Endothelial cell of umbilical vein (primary cell): ENCODE data around the gene FZD10. TPM values are rescaled to one million over a fixed set of nuclear protein-coding genes. Genes with fewer than 3 reads are reported as not detected.

Source experiments
- BruUV-seq: library from RNA; stranded (reverse); fragments of 400-500 nt; replicated peaks from 2 replicates; lab custom pipeline; 2021; lab: Mats Ljungman, UMichigan
- CTCF ChIA-PET: fragments of 300-600, 350-600 bp; sonication (Branson Sonifier 250); formaldehyde crosslinking; loops from one replicate; lab custom pipeline; 2021; ENCODE audit warnings: antibody characterized with exemption, inconsistent platforms; lab: Charles Lee
- POLR2A ChIA-PET: fragments of 300-600, 350-600 bp; sonication (Branson Sonifier 250); formaldehyde crosslinking; loops from one replicate; lab custom pipeline; 2021; ENCODE audit warnings: antibody characterized with exemption, inconsistent platforms; lab: Charles Lee
- DNase-seq: peaks from one replicate; pipeline ENCODE4 v3.0.0-alpha.2; 2011; ENCODE audit warnings: low read depth, low spot score
- FAIRE-seq: peaks from 2 replicates; lab custom pipeline; 2011; peaks lifted over from hg19 to GRCh38; lab: Jason Lieb, UNC
- H2AFZ ChIP-seq: 2 replicates; pipeline ENCODE4 v1.6.0; 2012; ENCODE audit warnings: low read depth, low read length, control low read depth, inconsistent platforms
- H3K27ac ChIP-seq: 2 replicates; pipeline ENCODE4 v1.5.1; 2011; ENCODE audit warnings: low read depth, mild to moderate bottlenecking, control low read depth, low read length, moderate library complexity; ENCODE audit not compliant: insufficient read depth
- H3K27me3 ChIP-seq, 2 experiments: 2 replicates each; pipeline versions ENCODE4 v1.6.0 to v1.6.1; 2011; ENCODE audit warnings: low read length in 2 of 2, mixed read lengths in 1 of 2; ENCODE audit not compliant: control insufficient read depth in 2 of 2, insufficient read depth in 2 of 2
- H3K36me3 ChIP-seq, 2 experiments: 2 replicates in 1 of 2; 3 replicates in 1 of 2; pipeline ENCODE4 v1.5.1; 2011; ENCODE audit warnings: low read length in 2 of 2, mild to moderate bottlenecking in 1 of 2, moderate library complexity in 1 of 2; ENCODE audit not compliant: control insufficient read depth in 2 of 2, insufficient read depth in 2 of 2; ENCODE audit errors: extremely low read depth in 1 of 2
- H3K4me1 ChIP-seq: 3 replicates; pipeline ENCODE4 v1.5.1; 2011; ENCODE audit warnings: mild to moderate bottlenecking, low read length; ENCODE audit not compliant: control insufficient read depth, insufficient read depth; ENCODE audit errors: extremely low read depth
- H3K4me2 ChIP-seq: 2 replicates; pipeline ENCODE4 v1.6.1; 2011; ENCODE audit warnings: low read length, control low read depth, mixed read lengths; ENCODE audit not compliant: insufficient read depth
- H3K4me3 ChIP-seq, 3 experiments: fragments of 200-600 bp in 1 of 3; sonication (generic), shearing (Covaris generic) in 1 of 3; replicated peaks in 1 of 3; 2 replicates each; pipeline ENCODE4 v1.5.1; 2011 to 2016; ENCODE audit warnings: control low read depth in 3 of 3, low read length in 3 of 3, mild to moderate bottlenecking in 2 of 3, inconsistent platforms in 1 of 3, low read depth in 1 of 3, moderate library complexity in 1 of 3; ENCODE audit not compliant: insufficient read depth in 1 of 3
- H3K79me2 ChIP-seq: 2 replicates; pipeline ENCODE4 v1.6.0; 2012; ENCODE audit warnings: low read length, inconsistent platforms; ENCODE audit not compliant: control insufficient read depth, insufficient read depth
- H3K9ac ChIP-seq: replicated peaks from 2 replicates; pipeline ENCODE3; 2011; ENCODE audit warnings: low read length, control low read depth; ENCODE audit not compliant: insufficient read depth; ENCODE audit errors: extremely low read depth
- H3K9me1 ChIP-seq: replicated peaks from 3 replicates; pipeline ENCODE4 v1.6.0; 2011; ENCODE audit warnings: mild to moderate bottlenecking, low read length; ENCODE audit not compliant: control insufficient read depth, insufficient read depth; ENCODE audit errors: extremely low read depth
- H3K9me3 ChIP-seq: replicated peaks from 2 replicates; pipeline ENCODE4 v1.5.1; 2012; ENCODE audit warnings: low read length, inconsistent platforms; ENCODE audit not compliant: control insufficient read depth, insufficient read depth
- H4K20me1 ChIP-seq: replicated peaks from 2 replicates; pipeline ENCODE3; 2011; ENCODE audit warnings: mild to moderate bottlenecking, low read length; ENCODE audit not compliant: control insufficient read depth, insufficient read depth; ENCODE audit errors: extremely low read depth
- FOS ChIP-seq: IDR thresholded peaks from 2 replicates; pipeline ENCODE4 v1.6.1; 2011; ENCODE audit warnings: mild to moderate bottlenecking, low read length, moderate library complexity, borderline replicate concordance; ENCODE audit not compliant: insufficient read depth
- GATA2 ChIP-seq: IDR thresholded peaks from 2 replicates; pipeline ENCODE4 v1.7.0; 2011; ENCODE audit warnings: low read depth, mild to moderate bottlenecking, moderate library complexity, mixed read lengths, low read length; ENCODE audit not compliant: insufficient read length, insufficient read depth
- JUN ChIP-seq: IDR thresholded peaks from 2 replicates; pipeline ENCODE4 v1.6.1; 2011; ENCODE audit warnings: borderline replicate concordance, low read depth; ENCODE audit not compliant: insufficient read length, insufficient read depth
- MYC ChIP-seq: IDR thresholded peaks from one replicate; pipeline ENCODE4 v1.6.1; 2011; ENCODE audit warnings: mild to moderate bottlenecking, low read depth, low read length
- POLR2A ChIP-seq: IDR thresholded peaks from 2 replicates; pipeline ENCODE4 v1.6.1; 2012; ENCODE audit warnings: low read depth, mild to moderate bottlenecking, control low read depth, low read length
- POLR2AphosphoS5 ChIP-seq: IDR thresholded peaks from 2 replicates; pipeline ENCODE4 v1.6.1; 2012; ENCODE audit warnings: low read depth, mild to moderate bottlenecking, control low read depth, low read length, moderate library complexity; ENCODE audit not compliant: insufficient read depth
- dilution Hi-C: fragments of 300-500 bp; cut with MboI; formaldehyde crosslinking; loops from one replicate; pipeline ENCODE4 v1.15.0; 2019; ENCODE audit warnings: low sequenced_read_pairs; ENCODE audit not compliant: extremely low pct_ligation_motif_present
- intact Hi-C: fragments of 100-400 bp; cut with micrococcal nuclease; formaldehyde crosslinking; loops from one replicate; pipeline ENCODE4 v1.10.0; 2022
- polyA plus RNA-seq, 4 experiments: library from polyadenylated mRNA; depleted of rRNA in 3 of 4; stranded (reverse) in 3 of 4; unstranded in 1 of 4; fragments of >200 nt; gene quantifications; 2 replicates each; pipeline versions ENCODE4 v1.2.1 to v1.2.3, GENCODE V29; 2011 to 2012; ENCODE audit warnings: missing spikeins in 1 of 4
- total RNA-seq: library from RNA; stranded (reverse); gene quantifications from 2 replicates; pipeline ENCODE4 v1.2.3, GENCODE V29; 2021
- TF ChIP-seq, protein P1 (sequence below), 2 donors: IDR thresholded peaks; 1 replicate in 1 of 2; 2 replicates in 1 of 2; pipeline ENCODE4 v1.5.1; 2011; ENCODE audit warnings: low read length in 2 of 2, mild to moderate bottlenecking in 2 of 2, moderate library complexity in 2 of 2, control low read depth in 1 of 2, inconsistent platforms in 1 of 2, low read depth in 1 of 2; ENCODE audit not compliant: insufficient read depth in 1 of 2; ENCODE audit errors: extremely low read depth in 1 of 2

The FZD10 gene
- total and polyA plus RNA-seq, 2 donors (not counting 3 experiments of a cell fraction or from before 2014, with no cell fraction given), result not detected

DNA sequence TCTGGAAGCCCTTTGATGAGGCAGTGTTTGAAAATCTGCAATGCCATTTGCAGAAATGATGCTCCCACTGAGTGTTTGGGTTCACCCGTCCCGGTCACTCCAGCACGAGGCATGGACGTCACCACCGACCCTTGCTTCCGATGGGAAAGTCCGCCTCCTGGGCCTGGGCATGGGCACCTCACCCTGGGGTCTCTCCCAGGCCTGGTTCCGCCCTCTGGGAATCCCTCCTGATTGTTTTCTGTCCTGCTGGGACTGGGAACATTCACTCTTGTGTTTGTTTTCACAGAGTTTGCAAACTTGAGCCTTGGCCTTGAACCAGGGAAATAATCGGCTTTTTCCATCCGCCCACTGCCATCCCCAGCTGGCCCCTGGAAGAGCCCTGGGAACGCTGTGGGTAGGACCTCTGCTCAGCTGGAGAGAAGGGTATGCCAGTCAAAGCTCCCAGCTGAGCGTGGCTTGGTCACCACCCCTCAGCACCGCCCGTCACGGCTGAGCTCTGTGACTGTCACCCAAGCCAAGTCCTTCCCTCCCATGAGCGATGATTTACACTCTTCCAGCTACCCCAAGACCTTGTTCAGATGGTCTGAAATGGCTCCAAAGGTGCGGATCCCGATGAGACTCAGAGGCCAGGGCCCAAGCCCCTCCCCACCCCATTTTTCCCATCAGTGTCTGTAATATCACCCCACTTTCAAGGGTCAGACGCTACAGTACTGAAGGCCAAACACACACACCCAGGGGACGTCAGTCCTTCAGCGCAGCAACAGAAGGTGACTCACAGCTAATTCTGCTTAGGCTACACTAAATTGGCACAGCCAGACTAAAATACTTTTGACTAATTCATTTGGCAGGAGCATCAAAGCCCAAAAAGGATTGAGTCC lies 34.1 kb upstream of the FZD10 start:
- no peaks in the 10 kb centered on the region for H4K20me1 ChIP-seq
- H3K9me1 ChIP-seq, result no peaks in the 10 kb centered on the region
- CTCF ChIA-PET, result no interaction called here
- no peak overlapping the region for H2AFZ ChIP-seq
- intact Hi-C loops, result no loop called here
- no peak overlapping the region for H3K9ac ChIP-seq
- H3K36me3 ChIP-seq, result no peaks in the 10 kb centered on the region
- H3K27ac ChIP-seq, result no peak overlapping the region
- H3K4me3 ChIP-seq, result no peak overlapping the region
- H3K27me3 ChIP-seq, result no peaks in the 10 kb centered on the region
- DNase-seq, result no peak
- no TSS peak for BruUV-seq
- peaks cover 12% of the 10 kb centered on the region for H3K9me3 ChIP-seq
- H3K4me1 ChIP-seq, result no peaks in the 10 kb centered on the region
- POLR2A ChIA-PET, result no interaction called here
- no peak overlapping the region for H3K4me2 ChIP-seq
- TF ChIP-seq FOS, result no peak
- no peak for TF ChIP-seq JUN
- TF ChIP-seq GATA2, result no peak
- TF ChIP-seq POLR2A, result no peak
- no peak for TF ChIP-seq POLR2AphosphoS5
- no peak for TF ChIP-seq MYC
- TF ChIP-seq, protein P1, sequence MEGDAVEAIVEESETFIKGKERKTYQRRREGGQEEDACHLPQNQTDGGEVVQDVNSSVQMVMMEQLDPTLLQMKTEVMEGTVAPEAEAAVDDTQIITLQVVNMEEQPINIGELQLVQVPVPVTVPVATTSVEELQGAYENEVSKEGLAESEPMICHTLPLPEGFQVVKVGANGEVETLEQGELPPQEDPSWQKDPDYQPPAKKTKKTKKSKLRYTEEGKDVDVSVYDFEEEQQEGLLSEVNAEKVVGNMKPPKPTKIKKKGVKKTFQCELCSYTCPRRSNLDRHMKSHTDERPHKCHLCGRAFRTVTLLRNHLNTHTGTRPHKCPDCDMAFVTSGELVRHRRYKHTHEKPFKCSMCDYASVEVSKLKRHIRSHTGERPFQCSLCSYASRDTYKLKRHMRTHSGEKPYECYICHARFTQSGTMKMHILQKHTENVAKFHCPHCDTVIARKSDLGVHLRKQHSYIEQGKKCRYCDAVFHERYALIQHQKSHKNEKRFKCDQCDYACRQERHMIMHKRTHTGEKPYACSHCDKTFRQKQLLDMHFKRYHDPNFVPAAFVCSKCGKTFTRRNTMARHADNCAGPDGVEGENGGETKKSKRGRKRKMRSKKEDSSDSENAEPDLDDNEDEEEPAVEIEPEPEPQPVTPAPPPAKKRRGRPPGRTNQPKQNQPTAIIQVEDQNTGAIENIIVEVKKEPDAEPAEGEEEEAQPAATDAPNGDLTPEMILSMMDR (IDR thresholded peaks at IDR 0.05; ENCODE audit: extremely low read depth in 1 of 2, insufficient read depth in 1 of 2, low read depth in 1 of 2, low read length in 2 of 2), result no peak
- no peaks in the 10 kb centered on the region for H3K79me2 ChIP-seq
- dilution Hi-C loops, result no loop called here
- FAIRE-seq, result no peak
